ENCODE results near the gene ZDHHC14.

Gene ZDHHC14

DNA sequence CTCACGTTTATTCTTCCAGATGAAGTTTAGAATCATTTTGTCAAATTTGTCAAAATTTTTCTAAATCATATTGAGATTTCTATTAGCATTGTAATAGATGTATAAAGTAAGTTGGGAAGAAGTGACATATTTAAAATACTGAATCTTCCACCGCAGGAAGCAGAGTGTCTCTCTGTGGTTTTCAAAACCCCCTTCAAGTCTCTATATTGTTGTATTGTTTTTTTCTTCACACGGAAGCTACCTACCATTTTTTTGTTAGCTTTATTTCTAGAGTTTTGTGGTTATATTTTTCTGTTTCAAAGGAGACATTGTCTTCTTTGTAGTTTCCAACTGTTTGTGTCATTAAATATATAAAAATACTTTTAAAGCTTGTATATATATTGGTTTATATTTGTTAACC is 188.6 kb downstream of the ZDHHC14 start:
- Histone ChIP-seq H3K4me3 (replicated peaks; ENCODE audit: insufficient read depth, low read length) (no peak overlapping the region), H3K27ac (replicated peaks) (no peak overlapping the region), H3K27me3 (ENCODE audit: insufficient read depth, poor library complexity, severe bottlenecking) (no peaks in the 10 kb centered on the region)
- TF ChIP-seq, protein P1, sequence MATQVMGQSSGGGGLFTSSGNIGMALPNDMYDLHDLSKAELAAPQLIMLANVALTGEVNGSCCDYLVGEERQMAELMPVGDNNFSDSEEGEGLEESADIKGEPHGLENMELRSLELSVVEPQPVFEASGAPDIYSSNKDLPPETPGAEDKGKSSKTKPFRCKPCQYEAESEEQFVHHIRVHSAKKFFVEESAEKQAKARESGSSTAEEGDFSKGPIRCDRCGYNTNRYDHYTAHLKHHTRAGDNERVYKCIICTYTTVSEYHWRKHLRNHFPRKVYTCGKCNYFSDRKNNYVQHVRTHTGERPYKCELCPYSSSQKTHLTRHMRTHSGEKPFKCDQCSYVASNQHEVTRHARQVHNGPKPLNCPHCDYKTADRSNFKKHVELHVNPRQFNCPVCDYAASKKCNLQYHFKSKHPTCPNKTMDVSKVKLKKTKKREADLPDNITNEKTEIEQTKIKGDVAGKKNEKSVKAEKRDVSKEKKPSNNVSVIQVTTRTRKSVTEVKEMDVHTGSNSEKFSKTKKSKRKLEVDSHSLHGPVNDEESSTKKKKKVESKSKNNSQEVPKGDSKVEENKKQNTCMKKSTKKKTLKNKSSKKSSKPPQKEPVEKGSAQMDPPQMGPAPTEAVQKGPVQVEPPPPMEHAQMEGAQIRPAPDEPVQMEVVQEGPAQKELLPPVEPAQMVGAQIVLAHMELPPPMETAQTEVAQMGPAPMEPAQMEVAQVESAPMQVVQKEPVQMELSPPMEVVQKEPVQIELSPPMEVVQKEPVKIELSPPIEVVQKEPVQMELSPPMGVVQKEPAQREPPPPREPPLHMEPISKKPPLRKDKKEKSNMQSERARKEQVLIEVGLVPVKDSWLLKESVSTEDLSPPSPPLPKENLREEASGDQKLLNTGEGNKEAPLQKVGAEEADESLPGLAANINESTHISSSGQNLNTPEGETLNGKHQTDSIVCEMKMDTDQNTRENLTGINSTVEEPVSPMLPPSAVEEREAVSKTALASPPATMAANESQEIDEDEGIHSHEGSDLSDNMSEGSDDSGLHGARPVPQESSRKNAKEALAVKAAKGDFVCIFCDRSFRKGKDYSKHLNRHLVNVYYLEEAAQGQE (IDR thresholded peaks at IDR 0.05; ENCODE audit: insufficient replicate concordance, low read depth) = no peak
- TF ChIP-seq, protein P2, sequence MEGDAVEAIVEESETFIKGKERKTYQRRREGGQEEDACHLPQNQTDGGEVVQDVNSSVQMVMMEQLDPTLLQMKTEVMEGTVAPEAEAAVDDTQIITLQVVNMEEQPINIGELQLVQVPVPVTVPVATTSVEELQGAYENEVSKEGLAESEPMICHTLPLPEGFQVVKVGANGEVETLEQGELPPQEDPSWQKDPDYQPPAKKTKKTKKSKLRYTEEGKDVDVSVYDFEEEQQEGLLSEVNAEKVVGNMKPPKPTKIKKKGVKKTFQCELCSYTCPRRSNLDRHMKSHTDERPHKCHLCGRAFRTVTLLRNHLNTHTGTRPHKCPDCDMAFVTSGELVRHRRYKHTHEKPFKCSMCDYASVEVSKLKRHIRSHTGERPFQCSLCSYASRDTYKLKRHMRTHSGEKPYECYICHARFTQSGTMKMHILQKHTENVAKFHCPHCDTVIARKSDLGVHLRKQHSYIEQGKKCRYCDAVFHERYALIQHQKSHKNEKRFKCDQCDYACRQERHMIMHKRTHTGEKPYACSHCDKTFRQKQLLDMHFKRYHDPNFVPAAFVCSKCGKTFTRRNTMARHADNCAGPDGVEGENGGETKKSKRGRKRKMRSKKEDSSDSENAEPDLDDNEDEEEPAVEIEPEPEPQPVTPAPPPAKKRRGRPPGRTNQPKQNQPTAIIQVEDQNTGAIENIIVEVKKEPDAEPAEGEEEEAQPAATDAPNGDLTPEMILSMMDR (IDR thresholded peaks at IDR 0.05; ENCODE audit: insufficient read depth, low read length) = no peak
- no peak for TF ChIP-seq POLR2AphosphoS5 (IDR thresholded peaks at IDR 0.05; ENCODE audit: low read depth)
- TF ChIP-seq SPI1 (IDR thresholded peaks at IDR 0.05; ENCODE audit: borderline replicate concordance, low read depth) = no peak
- no peak for TF ChIP-seq GABPA (IDR thresholded peaks at IDR 0.05; ENCODE audit: low read depth)
- no peak for DNase-seq (ENCODE audit: low read depth in 1 of 2, low spot score in 1 of 2)

DNA sequence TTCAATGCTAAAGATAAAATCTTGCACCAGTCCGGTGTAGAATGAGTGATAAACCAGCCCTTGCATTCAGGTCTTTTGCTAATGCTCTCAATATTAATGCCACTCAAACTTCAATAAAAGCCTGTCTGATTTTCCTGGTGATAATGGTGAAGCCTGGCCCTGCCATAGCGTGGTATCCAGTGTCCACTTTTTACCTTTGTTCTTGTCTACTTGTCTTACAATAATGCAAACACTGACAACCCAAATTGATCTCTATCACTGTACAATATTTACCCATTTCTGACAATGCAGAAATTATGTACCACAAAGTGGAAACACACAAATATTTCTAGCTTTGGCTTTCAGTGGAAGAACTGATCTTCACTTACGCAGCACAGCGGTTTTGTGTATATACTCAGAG is 189.1 kb downstream of the ZDHHC14 start:
- Histone ChIP-seq H3K27me3 (ENCODE audit: insufficient read depth, poor library complexity, severe bottlenecking) (no peaks in the 10 kb centered on the region), H3K27ac (replicated peaks) (no peak overlapping the region), H3K4me3 (replicated peaks; ENCODE audit: insufficient read depth, low read length) (no peak overlapping the region)
- TF ChIP-seq SPI1 (IDR thresholded peaks at IDR 0.05; ENCODE audit: borderline replicate concordance, low read depth) (no peak), POLR2AphosphoS5 (IDR thresholded peaks at IDR 0.05; ENCODE audit: low read depth) (no peak), GABPA (IDR thresholded peaks at IDR 0.05; ENCODE audit: low read depth) (no peak)
- TF ChIP-seq, protein P2 (IDR thresholded peaks at IDR 0.05; ENCODE audit: insufficient read depth, low read length) = no peak
- TF ChIP-seq, protein P1 (IDR thresholded peaks at IDR 0.05; ENCODE audit: insufficient replicate concordance, low read depth) = no peak
- DNase-seq (ENCODE audit: low read depth in 1 of 2, low spot score in 1 of 2) = no peak

DNA sequence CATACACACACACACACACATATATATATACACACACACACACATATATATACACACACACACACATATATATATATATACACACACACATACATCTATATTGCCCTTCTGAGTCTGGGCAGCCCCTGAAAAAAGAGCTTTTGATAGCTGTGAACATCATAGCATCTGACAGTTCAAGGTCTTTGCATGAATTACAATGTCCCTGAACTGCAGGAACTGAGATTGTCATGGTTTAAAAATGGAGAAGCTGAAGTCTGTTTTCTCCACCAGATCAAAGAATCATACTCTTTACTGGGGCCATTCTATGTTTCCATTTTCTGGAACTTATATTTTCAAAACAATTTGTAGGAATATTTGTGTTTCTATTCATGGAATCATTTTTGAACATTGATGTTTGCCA is 189.8 kb downstream of the ZDHHC14 start:
- no peak overlapping the region for H3K4me3 ChIP-seq (replicated peaks; ENCODE audit: insufficient read depth, low read length)
- H3K27me3 ChIP-seq (ENCODE audit: insufficient read depth, poor library complexity, severe bottlenecking) = no peaks in the 10 kb centered on the region
- H3K27ac ChIP-seq (replicated peaks) = no peak overlapping the region

More for the DNA sequence above, 189.8 kb downstream of the ZDHHC14 start:
- no peak for TF ChIP-seq SPI1 (IDR thresholded peaks at IDR 0.05; ENCODE audit: borderline replicate concordance, low read depth)
- no peak for TF ChIP-seq POLR2AphosphoS5 (IDR thresholded peaks at IDR 0.05; ENCODE audit: low read depth)
- TF ChIP-seq, protein P1 (IDR thresholded peaks at IDR 0.05; ENCODE audit: insufficient replicate concordance, low read depth) = no peak
- TF ChIP-seq, protein P2 (IDR thresholded peaks at IDR 0.05; ENCODE audit: insufficient read depth, low read length) = no peak
- TF ChIP-seq GABPA (IDR thresholded peaks at IDR 0.05; ENCODE audit: low read depth) = no peak
- no peak for DNase-seq (ENCODE audit: low read depth in 1 of 2, low spot score in 1 of 2)
